HG03039 (cell line): ENCODE data around the gene CHGA.

ENCODE experiments used
- ATAC-seq: cut with Tn5 transposase; IDR thresholded peaks from one replicate; pipeline ENCODE4 v1.9.1; 2021; ENCODE audit warnings: mild to moderate bottlenecking, moderate library complexity; ENCODE audit not compliant: unreplicated experiment

The CHGA gene

DNA sequence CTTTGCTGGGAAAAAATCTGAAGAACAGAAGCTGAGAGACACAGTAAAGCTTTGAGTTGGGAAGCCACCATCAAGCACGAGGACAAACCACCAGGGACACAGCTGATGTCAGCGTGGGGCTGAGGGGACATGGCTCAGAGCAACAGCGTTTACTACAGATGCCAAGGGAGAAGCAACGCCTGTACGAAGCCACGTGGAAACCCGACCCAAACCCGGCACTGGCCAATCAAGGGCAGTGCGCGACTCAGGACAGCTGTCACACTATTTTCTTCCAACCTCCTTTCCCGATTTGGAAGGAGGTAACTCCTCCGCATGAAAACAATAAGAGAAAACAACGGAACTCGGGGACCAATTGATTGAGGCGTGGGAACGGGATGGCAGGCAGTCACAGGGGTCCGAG is 20.2 kb upstream of the CHGA start:
- no peak for ATAC-seq

DNA sequence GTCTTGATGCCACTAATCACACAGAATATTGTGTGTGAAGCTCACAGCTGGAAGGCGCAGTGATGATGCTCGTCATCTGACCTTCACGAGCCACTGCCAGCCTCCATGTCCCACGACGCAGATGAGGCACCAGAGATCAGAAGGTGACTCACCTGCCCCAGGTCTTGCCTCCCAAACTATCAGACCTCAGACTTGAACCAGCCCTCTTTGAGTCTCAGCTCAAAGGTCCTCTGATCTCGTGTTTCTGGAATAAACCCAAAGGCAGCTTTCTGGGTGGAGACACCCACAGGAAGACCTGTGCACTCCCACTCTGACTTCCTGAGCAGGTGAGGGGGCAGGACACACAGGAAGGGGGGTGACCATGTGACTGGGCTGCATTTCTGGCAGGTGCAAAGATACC is 19.6 kb upstream of the CHGA start:
- no peak for ATAC-seq

DNA sequence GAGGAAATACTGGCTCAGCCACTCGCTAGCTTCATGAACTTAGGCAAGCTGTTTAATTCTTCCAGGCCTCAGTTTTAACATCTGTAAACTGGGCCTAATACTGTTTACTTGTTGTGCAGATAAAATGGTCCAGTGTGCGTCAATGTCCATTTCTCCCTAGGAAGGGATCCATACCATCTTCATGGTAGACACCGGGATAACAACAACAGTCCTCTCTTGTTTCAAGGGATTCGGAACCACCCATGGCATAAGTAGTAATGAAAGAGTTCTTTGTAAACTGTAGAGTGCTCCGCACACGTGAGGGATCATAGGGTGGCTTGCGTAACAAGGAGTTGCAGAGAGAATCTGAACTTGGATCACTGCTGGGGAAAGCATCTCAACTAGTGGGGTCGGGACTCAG is 17.3 kb upstream of the CHGA start:
- ATAC-seq, result no peak

DNA sequence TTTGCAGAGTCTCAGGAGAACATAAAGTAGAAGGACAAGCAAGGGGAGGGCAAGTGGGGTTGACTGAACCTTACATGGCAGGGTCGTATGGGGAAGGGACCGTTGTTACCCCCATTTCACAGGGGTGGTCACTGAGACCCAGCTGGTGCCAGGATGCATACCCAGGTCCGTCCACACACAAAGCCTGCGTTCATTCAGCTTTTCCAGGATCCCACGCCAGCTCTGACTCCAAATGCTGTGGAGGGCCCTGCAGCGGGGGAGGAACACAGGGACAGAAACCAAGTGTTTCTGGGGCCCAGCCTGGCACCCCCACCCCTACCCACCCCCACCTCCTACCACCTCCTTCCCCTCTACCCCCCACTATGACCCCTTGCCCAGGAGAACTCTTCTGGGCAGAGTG is 16.5 kb upstream of the CHGA start:
- ATAC-seq, result no peak

DNA sequence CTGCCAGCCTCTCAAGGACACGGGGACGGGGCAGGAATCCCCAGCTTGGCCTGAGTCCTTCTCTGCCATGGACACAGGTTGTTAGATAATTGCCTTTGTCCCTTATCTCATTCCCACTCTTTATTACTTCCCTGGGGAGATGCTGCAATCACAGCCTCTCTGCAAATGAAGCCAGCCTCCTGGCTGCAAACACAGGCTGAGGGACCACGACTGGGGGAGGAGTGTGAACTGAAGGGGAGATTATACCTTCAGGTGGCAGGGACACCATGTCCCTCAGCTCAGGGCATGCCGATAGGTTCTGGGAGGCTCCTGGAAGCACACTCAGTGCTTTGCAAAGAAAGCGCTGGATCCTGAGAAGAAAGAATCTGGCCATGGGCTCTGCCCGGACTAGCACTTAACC is 16.1 kb upstream of the CHGA start:
- ATAC-seq, result no peak

DNA sequence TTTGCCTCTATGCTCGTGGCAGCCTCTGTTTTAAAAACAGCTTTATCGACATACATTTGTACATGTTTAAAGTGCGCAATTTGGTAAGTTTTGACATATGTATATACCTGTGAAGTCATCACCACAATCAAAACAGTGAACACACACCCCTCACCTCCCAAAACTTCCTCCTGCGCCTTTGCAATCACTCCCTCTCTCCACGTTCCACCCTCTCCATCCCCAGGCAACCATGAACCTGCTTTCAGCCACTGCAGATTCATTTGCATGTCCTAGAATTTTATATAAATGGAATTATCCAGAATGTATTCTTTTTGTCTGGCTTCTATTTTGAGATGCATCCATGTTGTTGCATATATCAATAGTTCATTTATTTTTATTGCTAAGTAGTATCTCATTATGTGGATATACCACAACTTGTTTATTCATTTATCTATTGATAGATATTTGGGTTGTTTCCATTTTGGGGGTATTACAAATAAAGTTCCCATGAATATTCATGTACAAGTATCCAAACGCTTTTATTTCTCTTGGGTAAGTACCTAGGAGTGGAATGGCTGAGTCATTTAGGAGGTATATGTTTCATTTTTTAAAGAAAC is 15.5 kb upstream of the CHGA start:
- ATAC-seq, result no peak

DNA sequence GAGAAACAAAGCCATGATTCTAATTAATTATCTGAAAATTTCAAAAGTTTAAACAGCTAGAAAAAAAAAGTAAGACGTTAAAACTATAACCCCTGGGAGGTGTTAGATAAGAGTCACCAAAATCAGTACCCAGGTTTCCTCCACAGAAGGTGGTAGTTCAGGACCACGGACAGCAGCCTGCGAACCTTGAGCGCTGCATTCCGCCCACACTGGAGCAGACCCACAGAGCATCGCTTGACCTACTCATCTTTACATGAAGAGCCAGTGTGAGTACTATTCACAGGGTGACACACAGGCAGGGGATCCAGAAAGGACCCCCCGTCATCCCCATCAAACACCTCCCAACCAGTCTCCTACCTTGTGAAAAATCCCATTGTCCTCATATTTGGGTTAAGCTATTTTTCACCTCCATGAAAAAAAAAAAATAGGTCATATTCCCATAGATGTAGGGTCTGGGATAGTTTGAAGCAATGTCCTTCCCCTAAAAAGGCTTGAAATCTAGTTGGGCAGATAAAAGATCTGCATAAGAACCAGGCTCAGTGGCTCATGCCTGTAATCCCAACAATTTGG is 8.8 kb upstream of the CHGA start:
- no peak for ATAC-seq

DNA sequence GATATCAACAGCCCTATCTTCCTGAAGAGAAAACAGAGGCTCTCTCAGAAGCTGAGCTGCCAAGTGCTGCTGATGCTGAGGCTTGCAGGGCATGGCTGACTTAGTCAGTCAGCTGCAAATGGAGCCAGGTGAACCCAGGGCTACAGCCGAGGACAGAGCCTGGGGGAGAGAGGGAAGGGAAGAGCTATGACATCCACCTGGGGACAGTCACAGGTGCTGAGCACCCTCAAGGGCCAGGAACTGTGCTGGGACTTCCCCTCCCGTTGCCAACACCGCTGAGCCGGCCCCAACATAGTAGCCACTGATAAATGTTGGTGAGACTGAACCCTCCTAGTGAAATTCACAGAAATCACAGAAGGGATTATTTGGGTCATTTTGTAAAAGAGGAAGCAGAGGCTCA is 6.7 kb upstream of the CHGA start:
- ATAC-seq, result no peak

DNA sequence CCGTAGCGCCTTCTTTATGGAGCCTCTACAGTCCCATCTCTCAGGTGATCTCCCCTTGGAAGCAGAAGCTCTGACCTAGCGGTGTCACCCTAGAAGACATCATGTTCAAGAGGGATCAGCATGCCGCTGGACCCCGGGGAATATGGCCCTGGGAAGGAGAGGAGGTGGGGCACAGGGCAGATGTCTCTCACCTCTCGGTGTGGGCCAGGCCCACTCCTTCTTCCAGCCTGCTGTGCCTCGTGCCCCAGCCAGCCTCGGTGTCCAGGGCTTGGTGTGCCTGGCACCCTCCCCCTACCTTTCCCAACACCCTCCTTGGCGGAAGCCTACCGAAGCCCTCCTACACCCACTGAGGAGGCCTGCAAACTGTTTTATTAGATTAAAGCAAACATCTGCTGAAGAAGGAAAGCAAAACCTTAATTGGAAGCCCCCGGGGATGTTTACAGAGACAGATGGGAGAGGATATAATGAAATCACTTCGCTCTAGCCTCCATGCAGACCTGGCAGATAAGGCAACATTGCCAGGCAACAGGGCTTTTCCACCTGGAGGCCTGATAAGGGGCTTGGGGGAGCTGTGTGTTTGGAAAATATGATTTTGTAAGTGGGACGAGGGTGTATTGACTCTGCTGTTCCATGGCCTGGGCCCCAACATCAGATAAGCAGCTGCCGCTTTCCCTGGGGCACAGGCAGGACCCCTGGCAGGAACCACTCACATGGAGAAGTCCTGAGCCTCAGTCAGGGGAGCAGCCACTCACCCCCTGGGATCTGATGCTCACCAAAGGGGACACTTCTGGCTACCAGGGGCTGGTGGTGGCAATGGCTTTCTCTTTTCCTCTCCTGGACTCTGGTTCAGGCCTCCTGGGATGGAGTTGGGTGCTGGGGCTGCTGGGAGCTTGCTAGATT is 5.7 kb upstream of the CHGA start:
- no peak for ATAC-seq

DNA sequence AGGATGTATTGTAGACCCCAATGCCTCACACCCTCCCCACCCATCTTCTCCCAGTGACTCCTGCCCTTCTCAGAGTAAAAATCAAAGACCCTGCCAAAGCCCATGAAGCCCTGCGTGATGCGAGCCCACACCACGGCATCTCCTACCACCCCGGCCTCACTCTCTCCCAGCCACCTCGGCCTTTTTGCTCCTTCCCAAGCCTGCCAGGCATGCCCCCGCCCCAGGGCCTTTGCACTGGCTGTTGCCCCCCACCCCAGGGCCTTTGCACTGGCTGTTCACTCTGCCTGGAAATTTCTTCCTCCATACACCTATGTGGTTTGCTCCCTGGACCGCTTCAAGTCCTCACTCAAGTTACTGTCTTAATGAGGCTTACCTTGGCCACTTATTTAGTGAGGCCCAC is 5.0 kb upstream of the CHGA start:
- ATAC-seq, result no peak

DNA sequence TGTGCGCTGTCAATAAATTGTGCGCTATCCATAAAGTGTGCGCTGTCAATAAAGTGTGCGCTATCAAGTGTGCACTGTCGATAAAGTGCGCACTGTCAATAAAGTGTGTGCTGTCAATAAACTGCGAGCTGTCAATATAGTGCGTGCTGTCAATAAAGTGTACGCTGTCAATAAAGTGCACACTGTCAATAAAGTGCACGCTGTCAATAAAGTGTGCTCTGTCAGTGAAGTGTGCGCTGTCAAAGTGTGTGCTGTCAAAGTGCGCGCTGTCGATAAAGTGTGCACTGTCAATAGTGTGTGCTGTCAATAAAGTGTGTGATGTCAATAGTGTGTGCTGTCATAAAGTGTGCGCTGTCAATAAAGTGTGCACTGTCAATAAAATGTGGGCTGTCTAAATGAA is 2.9 kb upstream of the CHGA start:
- no peak for ATAC-seq

DNA sequence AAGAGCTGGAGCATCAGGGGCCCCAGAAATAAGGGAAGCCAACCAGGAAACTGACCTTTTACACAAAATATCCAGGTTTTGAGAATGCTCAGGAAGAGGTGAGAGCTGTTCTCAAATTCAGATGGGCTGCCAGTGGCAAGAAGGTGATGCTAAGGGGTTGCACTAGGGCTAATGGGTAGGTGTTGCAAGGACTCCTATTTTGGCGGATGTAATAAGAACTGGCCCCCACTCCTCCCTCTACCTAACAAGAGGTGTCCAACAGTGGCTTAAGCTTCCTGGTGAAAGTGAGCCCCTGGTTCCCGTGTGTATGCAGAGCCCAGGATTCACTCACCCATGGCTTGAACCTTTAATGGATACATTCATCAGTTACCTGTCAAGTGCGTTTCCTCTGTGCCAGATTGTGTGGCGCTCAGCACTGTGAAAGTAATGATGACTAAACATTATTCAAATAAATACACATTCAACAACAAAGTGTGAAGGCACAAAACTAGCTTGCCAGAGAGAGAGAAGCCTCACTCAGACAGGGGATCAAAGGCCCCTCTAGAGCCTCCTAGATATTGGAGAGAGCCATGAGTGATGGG is 705 bp upstream of the CHGA start:
- ATAC-seq, result no peak

DNA sequence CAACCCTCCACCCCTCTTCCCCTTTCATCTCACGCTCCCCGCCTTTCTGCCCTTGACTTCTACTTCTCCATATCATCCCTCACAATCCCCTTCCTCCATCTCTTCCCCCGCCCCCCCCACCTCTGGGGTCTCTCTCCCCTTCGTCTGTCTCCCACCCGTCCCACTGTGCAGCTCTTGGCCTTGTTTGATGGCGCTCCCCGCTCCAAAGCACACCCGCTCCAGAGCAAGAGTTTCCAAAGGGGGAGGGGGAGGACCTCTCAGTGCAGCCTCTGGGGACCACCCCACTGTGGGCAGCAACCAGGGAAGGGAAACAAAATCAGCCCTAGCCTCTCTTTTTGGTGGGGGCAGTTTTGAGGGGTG is 774 bp downstream of the CHGA start:
- ATAC-seq, result no peak

DNA sequence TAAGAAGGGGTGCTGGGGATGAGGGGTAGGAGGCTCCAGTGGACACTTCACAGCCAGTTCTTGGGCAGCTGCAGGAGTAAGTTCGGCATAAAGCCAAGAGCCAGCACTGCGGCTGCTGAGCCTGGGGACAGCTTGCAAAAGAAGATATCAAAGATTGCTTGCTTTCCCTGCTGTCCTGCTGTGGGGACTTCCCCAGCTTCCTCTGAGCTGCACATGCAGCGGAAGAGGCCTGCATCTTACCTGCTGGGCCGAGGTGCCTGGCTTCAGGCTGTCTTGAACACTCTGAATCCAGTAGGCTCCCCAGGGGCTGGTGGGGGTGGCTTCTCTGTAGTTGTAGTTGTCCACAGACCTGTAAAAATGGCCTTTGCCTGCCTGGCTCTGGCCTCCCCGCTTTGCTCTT is 1.3 kb downstream of the CHGA start:
- ATAC-seq, result no peak

DNA sequence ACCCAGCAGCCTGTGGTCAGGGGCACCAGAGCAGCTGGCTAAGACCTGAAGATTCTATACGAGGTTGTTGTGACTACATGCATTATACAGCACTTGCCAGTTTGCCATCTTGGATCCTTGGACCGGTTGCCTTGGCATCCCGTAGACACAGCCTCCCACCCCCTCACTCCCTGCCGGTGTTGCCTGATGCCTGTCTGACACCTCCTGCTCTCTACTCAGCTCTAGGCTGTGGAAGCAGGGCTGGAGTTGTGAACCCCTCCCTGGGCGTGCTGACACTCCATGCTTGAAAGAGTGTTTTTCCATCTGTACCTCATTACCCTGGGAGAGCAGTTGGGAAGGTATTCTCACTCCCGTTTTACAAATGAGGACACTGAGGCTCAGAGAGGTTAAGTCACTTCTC is 2.5 kb downstream of the CHGA start:
- no peak for ATAC-seq

DNA sequence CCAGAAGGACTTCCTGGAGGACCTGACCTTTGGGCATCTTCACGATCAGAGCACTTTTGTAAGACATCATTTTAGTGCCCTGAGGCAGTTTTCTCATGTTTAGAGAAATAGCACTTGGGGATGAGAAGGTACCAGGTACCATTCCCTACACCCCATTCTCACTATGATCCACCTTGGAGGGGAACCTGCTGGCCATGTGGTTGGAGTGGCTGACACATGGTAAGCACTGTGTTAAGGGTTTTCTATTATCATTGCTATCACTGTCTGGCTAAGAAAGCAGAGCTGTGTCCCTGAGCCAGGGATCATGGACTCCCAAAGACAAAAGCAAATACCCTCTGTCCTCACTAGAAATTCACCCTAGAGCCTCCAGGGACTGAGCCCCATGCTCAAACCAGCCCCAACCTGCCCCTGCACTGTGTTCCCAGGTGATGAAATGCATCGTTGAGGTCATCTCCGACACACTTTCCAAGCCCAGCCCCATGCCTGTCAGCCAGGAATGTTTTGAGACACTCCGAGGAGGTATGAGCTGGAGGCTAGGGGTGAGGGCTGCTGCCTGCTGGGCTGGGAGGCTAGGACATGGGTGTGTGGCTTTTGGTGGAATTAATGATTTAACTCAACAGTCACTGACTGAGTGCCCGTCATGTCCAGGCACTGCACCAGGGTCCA is 3.4 kb downstream of the CHGA start:
- ATAC-seq, result no peak

DNA sequence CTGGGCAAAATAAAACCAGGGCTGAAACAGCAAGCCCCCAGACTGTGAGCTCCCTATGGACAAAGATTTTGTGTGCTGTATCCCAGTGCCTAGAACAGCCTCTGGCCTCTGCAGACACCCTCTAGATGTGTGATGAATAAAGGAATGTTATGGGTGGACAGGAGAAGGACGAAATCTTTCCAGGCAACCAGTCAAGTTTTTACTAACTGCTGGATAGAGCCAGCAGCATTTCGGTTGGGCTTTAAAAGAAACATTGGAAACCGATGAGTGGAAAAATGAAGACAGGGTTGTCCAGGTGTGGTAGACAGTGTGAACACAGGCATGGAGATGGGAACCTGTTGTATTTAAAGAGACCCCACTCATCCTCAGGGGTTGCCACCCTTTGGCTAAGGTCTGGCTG is 4.0 kb downstream of the CHGA start:
- ATAC-seq, result no peak

DNA sequence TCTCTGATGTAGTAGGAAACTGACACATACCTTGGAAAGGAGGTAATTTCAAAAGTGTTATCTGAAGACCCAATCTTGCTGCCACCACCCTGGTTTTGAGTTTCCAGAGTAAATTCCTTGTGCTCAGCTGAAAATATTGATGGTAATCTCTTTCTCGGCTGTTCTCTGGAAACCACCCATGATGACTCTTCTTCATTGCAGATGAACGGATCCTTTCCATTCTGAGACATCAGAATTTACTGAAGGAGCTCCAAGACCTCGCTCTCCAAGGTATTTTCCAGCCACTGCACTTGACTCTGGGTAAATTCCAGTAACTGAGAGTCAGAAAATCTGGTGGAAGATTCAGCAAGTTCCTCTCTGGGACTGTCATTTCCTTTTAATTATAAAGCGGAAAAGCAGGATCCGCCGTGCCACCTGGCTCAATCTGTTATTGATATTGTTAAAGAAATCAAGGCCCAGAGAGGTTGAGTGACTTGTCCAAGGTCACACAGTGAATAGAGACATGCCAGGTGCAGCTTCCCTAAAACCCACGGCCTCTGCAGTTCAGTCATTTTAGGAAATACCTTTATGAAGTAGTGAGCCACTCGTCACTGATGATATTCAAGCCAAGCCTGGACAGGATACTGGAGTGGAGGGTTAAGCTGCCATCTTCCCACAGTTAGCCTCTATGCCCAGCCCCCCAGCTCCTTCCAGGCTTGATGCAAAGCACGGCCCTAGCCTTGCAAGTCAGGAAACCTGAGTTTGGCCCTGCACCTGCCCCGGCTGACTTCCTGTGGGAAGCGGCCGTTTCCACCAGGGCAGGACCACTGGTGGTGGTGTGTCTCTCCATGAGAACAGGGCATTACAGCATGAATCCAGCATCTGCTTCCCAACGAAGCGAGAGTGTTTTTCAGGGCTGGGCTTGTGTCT is 4.7 kb downstream of the CHGA start:
- ATAC-seq, result no peak

DNA sequence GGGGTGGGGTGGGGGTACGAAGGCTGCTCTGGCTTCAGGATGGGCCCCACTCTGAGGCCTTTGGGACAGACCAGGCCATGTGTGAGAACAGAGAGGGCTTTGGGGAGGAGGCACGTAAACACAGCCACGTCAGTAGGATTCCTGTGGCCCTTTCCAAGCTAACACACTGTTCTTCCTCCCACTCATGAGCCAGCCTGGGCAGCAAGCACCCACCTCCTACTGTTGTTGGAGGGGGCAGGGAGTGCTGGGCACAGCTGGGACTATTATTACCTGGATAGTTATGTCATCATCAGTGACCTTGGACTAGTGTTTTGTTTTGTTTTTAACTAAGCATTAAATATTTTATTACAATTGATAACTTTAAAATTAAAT is 5.3 kb downstream of the CHGA start:
- no peak for ATAC-seq

DNA sequence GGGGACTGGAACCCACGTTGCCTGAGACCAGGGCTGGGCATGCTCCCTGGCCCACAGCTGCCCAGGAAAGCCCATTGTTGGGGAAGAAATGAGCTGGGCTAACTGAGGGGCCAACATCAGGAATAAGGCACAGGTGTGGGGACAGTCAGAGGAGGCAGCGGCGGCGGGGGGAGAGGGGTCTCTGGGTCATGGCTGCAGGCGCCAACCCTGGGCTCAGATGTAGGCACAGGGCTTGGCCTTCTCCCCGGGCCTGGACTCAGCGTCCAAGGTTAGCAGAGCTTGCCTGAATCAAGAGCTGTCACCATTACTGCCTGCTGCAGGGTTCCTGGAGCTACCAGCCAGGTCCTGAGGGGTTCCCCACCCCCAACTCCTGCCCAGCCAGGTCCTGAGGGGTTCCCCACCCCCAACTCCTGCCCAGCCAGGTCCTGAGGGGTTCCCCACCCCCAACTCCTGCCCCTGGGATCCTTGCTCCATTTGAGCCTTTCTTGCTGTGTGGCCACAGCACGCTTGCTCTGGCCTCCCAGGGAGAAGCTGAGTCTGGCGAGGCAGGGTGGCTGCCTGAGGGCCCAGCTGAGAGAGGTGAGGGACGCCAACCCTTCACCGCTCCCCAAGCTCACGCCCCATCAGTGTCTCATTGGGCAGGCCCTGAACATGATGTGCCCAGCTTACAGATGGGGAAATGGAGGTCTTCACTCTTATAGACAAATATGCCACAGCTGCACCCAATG is 6.2 kb downstream of the CHGA start:
- ATAC-seq, result no peak
